ENCODE measurements around the gene KCNK6.
A peak's percentile ranks its signal among the peaks of the same experiment; 100 is the strongest.
"Not testable (repeated sequence)": the region's sequence is repeated elsewhere in the genome, so short reads cannot be mapped to it uniquely, and the experiment has no call there.

KCNK6 gene

DNA sequence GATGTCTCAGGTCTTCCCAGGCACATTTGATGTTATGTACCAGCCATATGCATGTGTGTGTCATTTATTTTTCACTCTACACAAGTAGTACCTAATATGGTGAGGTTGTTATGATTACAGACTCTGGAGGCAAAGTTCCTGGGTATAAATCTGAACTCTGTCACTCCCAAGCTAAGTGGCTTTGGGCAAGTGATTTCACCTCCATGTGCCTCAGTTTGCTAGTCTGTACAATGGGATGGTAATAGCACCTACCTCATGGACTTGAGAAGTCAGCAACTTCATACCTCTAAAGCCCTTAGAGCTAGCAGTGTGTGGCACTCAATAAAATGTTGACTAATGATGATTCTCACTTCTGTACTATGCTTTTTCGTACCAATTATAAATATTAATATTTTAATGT is 12.1 kb downstream of the KCNK6 start:
- H3K36me3 ChIP-seq (ENCODE audit: control insufficient read depth, insufficient read depth, low read length) = no peaks in the 10 kb centered on the region
- DNase-seq (ENCODE audit: extremely low read depth, insufficient read length) = no peak
- H3K27me3 ChIP-seq (replicated peaks; ENCODE audit: control insufficient read depth, insufficient read depth, low read length) = no peaks in the 10 kb centered on the region
- TF ChIP-seq, protein P1, sequence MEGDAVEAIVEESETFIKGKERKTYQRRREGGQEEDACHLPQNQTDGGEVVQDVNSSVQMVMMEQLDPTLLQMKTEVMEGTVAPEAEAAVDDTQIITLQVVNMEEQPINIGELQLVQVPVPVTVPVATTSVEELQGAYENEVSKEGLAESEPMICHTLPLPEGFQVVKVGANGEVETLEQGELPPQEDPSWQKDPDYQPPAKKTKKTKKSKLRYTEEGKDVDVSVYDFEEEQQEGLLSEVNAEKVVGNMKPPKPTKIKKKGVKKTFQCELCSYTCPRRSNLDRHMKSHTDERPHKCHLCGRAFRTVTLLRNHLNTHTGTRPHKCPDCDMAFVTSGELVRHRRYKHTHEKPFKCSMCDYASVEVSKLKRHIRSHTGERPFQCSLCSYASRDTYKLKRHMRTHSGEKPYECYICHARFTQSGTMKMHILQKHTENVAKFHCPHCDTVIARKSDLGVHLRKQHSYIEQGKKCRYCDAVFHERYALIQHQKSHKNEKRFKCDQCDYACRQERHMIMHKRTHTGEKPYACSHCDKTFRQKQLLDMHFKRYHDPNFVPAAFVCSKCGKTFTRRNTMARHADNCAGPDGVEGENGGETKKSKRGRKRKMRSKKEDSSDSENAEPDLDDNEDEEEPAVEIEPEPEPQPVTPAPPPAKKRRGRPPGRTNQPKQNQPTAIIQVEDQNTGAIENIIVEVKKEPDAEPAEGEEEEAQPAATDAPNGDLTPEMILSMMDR (IDR thresholded peaks at IDR 0.05; ENCODE audit: insufficient read depth, low read length, poor library complexity, severe bottlenecking) = no peak
- no peak overlapping the region for H3K4me3 ChIP-seq (replicated peaks; ENCODE audit: low read depth, low read length)

DNA sequence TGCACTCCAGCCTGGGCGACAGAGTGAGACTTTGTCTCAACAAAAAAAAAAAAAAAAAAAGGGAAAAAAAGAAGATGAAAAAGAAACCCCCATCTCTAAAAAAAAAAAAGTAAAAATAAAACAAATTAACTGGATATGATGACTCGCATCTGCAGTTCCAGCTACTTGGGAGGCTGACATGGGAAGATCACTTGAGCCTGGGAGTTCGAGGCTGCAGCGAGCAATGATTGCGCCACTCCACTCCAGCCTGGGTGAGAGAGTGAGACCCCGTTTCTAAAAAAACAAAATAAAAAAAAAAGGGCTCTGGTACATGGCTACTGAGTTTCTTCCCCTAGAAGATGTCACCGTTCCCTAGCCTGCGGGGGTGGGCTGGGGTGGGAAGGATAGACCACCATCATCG is 13.6 kb downstream of the KCNK6 start:
- H3K4me3 ChIP-seq (replicated peaks; ENCODE audit: low read depth, low read length) = no peak overlapping the region
- TF ChIP-seq, protein P1 (IDR thresholded peaks at IDR 0.05; ENCODE audit: insufficient read depth, low read length, poor library complexity, severe bottlenecking) = no peak
- no peaks in the 10 kb centered on the region for H3K27me3 ChIP-seq (replicated peaks; ENCODE audit: control insufficient read depth, insufficient read depth, low read length)
- H3K36me3 ChIP-seq (ENCODE audit: control insufficient read depth, insufficient read depth, low read length) = no peaks in the 10 kb centered on the region
- no peak for DNase-seq (ENCODE audit: extremely low read depth, insufficient read length)

DNA sequence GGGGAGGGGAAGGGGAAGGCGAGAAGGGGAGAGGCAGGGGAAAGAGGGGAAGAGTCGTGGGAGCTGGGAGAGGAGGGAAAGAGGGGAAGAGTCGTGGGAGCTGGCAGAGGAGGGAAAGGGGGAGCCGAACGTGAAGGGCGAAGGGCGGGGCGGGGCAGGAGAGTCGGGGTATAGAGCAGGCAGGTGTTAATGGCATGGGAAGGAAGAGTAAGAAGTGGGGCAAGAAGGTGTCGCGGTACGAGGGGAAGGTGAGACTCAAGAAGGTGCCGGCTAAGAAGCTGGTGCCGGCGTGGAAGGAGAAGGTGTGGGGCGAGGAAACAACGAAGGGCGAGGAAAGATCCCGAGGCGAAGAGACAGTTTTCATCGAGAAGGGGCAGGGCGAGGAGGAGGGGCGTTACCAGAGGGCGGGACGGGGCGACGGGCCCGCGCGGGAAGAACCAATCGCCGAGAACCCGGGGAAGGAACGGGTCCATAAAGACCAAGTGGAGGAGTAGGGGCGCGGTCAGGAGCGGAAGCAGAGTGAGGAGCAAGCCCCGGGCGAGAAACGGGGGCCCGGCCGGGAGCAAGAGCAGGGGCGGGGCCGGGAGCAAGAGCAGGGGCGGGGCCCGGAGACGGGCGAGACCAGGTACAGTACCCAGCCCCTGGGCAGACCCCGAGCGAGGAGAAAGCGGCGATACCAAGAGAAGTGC is 16.4 kb downstream of the KCNK6 start:
- no peaks in the 10 kb centered on the region for H3K27me3 ChIP-seq (replicated peaks; ENCODE audit: control insufficient read depth, insufficient read depth, low read length)
- H3K36me3 ChIP-seq (ENCODE audit: control insufficient read depth, insufficient read depth, low read length) = no peaks in the 10 kb centered on the region
- DNase-seq (ENCODE audit: extremely low read depth, insufficient read length) = peak; percentile 94
- TF ChIP-seq, protein P1 (IDR thresholded peaks at IDR 0.05; ENCODE audit: insufficient read depth, low read length, poor library complexity, severe bottlenecking) = no peak
- peak overlapping the region; percentile 91 for H3K4me3 ChIP-seq (replicated peaks; ENCODE audit: low read depth, low read length)

DNA sequence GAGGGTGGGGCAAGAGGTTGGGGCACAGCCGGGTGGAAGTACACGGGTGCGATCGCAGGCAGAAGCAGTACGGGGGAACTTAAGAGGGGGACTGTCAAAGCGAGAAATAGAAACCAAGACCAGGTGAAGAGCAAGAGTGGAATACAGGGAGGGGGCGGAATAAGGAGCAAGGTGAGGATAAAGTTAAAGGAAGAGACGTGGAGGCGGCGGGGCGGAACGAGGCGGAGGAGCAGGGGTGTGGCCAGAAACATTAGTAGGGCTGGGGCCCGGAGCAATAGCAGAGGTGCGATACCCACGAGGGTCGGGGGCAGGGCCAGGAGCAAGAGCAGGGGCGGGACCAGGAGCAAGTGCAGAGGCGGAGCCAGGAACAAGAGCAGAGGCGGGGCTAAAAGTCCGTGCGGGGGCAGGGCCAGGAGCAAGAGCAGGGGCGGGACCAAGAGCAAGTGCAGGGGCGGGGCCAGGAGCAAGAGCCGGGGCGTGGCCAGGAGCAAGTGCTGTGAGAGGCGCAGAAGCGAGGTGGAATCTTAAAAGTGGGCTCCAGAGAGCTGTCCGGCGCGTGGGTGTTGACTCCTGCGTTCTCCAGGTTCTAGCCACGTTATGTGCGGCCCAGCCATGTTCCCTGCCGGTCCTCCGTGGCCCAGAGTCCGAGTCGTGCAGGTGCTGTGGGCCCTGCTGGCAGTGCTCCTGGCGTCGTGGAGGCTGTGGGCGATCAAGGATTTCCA is 17.2 kb downstream of the KCNK6 start:
- TF ChIP-seq, protein P1 (IDR thresholded peaks at IDR 0.05; ENCODE audit: insufficient read depth, low read length, poor library complexity, severe bottlenecking) = no peak
- peak overlapping the region; percentile 91 for H3K4me3 ChIP-seq (replicated peaks; ENCODE audit: low read depth, low read length)

DNA sequence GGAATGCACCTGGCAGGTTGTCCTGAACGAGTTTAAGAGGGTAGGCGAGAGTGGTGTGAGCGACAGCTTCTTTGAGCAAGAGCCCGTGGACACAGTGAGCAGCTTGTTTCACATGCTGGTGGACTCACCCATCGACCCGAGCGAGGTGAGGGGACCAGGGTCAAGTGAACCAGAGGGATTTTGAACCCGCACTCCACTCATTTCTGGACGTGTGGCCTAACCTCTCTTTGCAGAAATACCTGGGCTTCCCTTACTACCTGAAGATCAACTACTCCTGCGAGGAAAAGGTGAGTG is 17.7 kb downstream of the KCNK6 start:
- no peak for DNase-seq (ENCODE audit: extremely low read depth, insufficient read length)
- TF ChIP-seq, protein P1 (IDR thresholded peaks at IDR 0.05; ENCODE audit: insufficient read depth, low read length, poor library complexity, severe bottlenecking) = no peak
- H3K4me3 ChIP-seq (replicated peaks; ENCODE audit: low read depth, low read length) = peak overlapping the region; percentile 91
- H3K36me3 ChIP-seq (ENCODE audit: control insufficient read depth, insufficient read depth, low read length) = no peaks in the 10 kb centered on the region
- H3K27me3 ChIP-seq (replicated peaks; ENCODE audit: control insufficient read depth, insufficient read depth, low read length) = no peaks in the 10 kb centered on the region

More for the DNA sequence above, 17.2 kb downstream of the KCNK6 start:
- Histone ChIP-seq H3K36me3 (ENCODE audit: control insufficient read depth, insufficient read depth, low read length) (no peaks in the 10 kb centered on the region), H3K27me3 (replicated peaks; ENCODE audit: control insufficient read depth, insufficient read depth, low read length) (no peaks in the 10 kb centered on the region)
- DNase-seq (ENCODE audit: extremely low read depth, insufficient read length) = peak; percentile 92

DNA sequence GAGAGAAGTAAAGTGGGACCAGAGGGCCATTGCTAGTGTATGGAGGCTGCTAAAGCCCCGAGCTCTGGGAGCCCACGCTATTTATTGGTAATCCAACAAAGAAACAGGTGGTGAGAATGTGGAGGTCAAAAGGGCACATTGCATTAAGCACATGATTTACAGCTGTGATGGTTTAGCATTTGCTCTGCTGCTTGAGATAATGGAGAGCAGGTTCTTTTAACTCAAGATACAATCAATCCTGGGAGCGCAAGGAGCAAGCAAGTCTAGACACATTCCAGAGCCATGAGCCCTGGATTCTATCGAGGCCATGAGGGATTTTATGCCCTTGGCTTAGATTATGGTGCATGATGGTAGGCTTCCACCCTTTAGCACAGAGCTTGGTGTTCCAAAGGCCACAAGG is 19.4 kb downstream of the KCNK6 start:
- not testable (repeated sequence) for H3K4me3 ChIP-seq (replicated peaks; ENCODE audit: low read depth, low read length); H3K27me3 ChIP-seq (replicated peaks; ENCODE audit: control insufficient read depth, insufficient read depth, low read length); DNase-seq (ENCODE audit: extremely low read depth, insufficient read length); H3K36me3 ChIP-seq (ENCODE audit: control insufficient read depth, insufficient read depth, low read length)

Measured in GM06990 (cell line).